HG02885 (cell line): Measurements from ENCODE around the gene ESYT1.
A peak's percentile ranks its signal among the peaks of the same experiment; 100 is the strongest.

Experiments used
- ATAC-seq: cut with Tn5 transposase; IDR thresholded peaks from one replicate; pipeline ENCODE4 v1.9.1; 2021; ENCODE audit warnings: mild to moderate bottlenecking; ENCODE audit not compliant: unreplicated experiment, poor library complexity

The ESYT1 gene

DNA sequence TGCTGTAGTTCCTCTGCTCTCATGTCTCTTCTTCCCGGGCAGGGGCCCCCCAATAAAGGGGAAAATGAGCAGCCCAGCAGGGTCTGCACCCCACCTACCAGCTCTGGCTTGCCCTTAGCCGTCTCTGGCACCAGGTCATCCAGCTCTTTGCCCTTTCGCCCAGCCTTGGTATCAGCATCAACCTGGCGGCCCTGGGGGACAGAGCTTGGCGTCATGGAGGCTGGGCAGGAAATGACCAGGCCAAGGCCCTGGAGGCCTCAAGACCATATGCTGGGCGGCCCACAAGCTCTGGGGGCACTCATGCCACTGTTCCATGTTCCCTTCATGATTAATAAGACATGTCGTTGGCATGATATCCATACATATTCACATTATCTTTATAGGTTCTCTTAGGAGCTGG lies 44.8 kb downstream of the ESYT1 start:
- ATAC-seq = no peak

DNA sequence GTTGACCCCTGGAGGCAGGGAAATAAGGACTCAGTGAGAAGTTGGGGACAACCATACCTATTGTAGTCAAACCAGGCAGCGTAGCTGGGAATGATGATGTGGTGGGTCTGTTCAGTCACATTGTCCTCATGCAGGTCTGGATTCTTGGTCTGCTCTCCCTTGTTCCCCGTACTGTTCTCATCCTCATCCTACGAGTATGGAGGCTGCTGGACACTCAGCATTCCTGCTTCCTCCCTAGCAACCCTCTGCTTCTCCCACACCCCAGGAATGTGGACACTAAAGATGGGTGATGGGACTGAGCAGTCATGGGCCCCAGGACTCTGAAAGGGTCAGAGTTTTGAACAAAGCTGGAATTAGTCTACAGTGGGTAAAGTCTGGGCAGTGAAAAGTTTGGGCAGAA lies 50.3 kb downstream of the ESYT1 start:
- no peak for ATAC-seq

DNA sequence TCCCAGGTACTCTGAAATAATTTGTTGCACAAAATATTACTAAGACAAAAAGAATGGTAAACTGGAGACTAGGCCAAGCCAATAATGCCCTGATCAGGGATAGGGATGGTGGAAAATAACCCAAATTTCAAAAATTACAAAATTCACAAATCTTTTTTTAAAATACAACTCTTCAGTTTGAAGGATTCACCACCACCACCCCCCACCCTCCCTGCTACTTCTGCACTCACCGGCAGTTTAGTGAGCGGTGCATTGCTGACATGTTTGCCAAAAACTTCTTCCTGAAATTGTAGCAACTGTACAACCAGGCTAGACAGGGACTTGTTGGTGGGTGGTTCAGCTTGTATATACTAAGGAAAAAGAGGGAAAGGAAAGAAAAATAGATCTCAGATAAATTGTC lies 58.9 kb downstream of the ESYT1 start:
- ATAC-seq = no peak

DNA sequence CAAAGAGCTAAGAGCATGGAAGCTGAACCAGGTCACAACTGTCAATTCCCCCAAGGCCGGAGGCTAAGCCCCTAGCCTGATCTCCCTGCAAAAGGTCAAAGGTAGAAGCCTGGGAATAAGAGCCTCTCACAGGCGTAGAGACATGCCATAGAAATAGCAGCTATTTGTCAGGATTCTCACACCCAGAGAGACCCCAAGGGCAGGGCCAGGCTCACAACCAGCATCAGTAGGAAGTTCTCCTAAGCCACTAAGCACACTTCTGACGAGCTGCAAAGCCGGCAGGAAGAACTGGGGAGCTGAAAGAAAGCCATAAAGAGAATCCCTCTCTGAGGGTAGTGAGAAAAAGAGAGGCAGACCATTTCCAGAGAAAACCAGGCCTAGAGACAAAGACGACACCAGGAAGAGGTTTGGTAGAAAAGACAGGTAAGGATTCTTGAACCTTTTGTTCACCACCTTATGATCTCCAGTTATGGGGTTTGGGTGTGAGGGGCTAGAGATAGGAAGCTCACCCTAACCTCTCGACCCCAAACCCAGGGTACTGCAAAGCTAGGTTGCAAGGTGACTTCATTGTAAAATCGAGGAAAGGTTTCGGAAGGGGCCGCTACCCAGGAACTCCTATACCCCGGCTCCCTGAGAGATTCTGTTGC lies 60.2 kb downstream of the ESYT1 start:
- ATAC-seq = no peak

DNA sequence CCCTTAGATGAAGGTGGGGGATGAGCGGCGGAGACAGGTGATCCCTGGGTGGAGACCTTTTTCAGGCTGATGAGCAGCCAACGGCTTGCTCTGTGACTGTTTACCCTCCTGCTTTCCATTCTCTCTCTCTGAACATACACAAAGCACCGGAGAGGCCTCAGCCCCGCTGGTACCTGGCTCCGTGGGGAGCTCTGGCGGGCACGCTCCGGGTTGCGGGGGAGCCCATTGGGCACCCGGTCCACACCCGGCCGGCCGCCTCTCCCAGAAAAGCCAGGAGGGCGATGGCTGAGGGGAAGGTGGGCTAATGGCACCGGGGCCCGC lies 60.7 kb downstream of the ESYT1 start:
- ATAC-seq = no peak

DNA sequence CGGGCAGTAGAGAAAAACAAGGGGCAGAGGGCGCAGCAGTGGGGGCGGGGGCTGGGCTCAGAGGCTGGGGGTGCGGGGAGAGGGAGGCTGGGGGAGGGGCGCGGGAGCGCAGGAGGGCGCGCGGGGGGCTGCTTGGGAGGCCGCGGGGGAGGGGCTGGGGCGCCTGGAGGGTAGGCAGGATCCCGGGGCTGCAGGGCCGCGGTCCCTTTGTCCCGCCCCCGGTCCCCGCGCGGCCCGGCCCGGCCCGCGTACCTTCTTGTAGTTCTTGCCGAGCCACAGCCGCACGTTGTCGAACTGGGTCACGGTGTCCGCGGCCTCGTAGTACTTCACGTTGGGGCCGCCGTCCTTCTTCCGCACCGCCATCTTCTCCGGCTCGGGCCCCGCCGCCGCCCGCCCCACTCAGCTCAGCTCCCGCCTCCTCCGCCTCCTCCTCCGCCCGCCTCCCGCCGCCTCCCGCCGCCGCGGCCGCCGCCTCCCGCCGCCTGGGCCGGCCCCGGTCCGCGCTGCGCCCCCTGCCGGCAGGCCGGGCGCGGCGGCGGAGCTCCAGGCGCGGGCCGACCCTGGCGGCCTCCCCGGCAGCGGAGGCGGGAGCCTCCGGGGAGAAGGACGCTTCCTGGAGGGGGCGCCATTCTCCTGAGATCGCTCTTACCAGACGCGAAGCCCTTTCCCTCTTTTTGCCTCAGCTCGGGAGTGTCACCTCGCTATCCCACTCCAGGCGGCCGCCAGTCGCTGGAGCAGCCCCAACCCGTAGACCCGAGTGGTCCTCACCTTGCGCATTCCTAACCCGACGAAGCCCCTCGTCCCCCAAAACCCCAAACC lies 61.2 kb downstream of the ESYT1 start, which contains the start of gene SMARCC2:
Gene SMARCC2 (minus strand): TSS at position 385 of the 819 bp plus-strand sequence. CDS start 22 bp downstream, at position 363.
- peak; percentile 86 for ATAC-seq

DNA sequence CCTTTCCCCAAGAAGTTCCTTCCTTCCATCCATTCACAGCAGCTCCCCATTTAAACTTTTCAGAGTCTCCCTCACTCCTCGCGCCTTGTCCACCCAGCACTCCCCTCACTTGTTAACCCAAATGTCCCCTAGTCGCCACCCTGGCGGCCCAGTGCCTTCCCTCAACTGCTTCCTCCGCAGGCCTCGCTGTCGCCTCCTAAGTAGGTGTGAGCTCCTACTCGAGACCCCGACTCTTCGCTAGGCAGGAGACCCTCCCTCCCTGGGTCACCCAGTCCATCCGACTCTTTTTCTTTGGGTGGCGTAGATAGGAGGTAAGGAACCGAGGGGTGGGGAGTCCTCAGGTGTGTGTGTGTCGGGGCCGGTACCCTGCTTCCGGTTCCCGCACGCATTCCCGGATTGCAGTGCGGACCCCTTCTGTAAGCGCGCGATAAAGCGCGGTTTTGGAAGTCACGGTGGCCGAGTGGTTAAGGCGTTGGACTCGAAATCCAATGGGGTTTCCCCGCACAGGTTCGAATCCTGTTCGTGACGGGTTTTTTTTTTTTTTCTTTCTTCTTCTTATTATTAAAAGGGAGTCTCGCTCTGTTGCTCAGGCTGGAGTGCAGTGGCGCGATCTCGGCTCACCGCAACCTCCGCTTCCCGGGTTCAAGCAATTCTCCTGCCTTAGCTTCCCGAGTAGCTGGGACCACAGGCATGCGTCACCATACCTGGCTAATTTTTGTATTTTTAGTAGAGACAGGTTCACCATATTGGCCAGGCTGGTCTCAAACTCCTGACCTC lies 62.0 kb downstream of the ESYT1 start:
- peak; percentile 33 for ATAC-seq

DNA sequence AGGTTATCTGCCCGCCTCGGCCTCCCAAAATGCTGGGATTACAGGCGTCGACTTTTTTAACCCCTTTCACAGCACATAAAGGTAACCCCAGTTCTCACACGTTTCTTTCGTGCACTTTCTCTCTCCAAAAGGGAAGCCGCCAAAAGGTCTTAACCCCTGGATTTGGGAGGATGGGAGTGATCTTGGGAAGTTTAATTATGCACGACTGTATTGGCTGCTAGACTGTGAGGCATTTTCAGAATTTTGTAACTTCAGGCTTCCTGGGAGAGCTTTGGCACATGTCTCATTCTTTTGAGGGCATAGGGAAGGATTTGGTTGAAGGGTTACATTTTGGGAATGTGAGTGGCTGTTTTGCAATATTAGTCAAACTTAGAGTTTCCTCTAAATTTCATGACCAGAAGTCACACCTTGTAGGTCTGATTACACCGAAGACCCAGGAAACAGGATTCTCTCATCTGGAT lies 62.7 kb downstream of the ESYT1 start:
- ATAC-seq = no peak

DNA sequence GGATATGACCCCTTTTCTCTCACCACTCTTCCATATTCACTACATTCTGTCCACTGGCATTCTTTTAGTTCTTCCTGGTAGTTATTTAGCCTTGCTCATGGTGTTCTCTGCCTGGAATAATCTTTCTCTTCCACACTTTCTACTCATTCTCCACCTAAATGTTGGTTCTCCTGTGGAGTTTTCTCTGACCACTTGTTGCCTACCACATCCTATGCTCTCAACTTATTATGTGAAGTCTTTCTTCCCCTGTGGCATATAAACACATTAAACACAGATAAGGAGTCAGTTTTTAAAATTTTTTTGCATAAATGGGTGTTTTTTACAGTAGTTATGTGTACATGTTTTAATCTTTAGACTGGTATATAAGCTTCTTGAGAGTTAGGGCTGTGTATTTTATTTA lies 64.5 kb downstream of the ESYT1 start:
- no peak for ATAC-seq

DNA sequence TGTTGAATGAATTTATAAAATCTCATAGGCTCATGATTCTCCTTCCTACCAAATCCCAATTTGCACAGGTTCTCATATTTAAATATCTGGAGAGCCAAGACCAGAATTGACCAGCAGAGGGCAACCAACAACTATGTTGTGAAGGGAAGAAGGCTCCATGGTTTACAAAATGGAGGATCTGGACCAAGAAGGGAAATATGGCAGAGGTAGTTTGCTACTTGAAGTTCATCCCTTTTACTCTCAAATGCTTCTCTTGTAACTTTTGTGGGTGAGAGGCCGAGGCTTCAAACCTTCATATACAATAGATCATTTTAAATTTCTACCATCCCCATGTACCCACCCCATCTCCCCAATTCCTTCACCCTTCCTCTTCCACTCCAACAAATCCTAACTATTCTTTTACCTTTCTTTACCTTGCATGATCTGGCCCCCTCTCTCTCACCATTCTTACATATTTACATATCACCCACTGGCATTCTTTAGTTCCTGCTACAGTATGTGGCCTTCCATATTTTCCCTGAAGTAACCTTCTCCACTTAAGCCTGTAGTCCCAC lies 65.0 kb downstream of the ESYT1 start:
- no peak for ATAC-seq
